PFSK-1 (cell line): ENCODE results near the gene SLCO3A1.

ENCODE experiments used
- FOXP2 ChIP-seq: optimal IDR thresholded peaks from 2 replicates; pipeline ENCODE3; 2011; ENCODE audit warnings: borderline replicate concordance, control low read depth, inconsistent platforms; ENCODE audit not compliant: insufficient read depth; ENCODE audit errors: extremely low read length, extremely low read depth
- POLR2AphosphoS5 ChIP-seq: IDR thresholded peaks from 2 replicates; pipeline ENCODE4 v1.6.1; 2012; ENCODE audit warnings: low read depth, mild to moderate bottlenecking, control low read depth, low read length, moderate library complexity

- TF ChIP-seq POLR2AphosphoS5 (no peak), FOXP2 (no peak)
These were observed 71.5 kb downstream of the SLCO3A1 start for GRCh38 chr15:91924837-91925495.
